Measurements from ENCODE around the gene ASTN2.

The ASTN2 gene

DNA sequence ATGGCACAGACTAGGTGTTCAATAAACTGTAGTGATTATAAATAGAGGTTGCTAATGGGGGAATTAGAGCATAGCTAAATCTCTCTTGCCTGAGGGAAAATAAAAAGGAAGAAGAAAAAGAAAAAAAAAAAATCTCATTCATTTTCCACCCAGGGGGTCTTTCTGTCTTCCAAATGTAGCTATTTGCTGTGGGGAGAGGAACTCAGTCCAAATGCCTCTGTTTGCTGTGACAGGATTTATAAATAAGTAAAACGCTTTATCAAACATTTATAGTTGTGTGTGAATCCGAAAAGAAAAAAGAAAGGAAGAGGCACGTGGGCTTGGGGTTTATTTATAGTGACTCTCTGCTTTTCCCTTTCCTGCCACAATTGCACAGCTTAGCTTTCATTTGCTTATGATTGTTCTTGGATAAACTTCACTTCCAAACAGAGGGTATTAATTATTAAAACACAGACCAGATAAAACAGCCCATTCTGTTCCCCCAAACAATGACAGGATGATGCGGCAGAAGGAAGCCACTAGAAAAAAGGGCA, 245.7 kb downstream of the ASTN2 start:
- DNase-seq (ENCODE audit: low read depth), result no peak

DNA sequence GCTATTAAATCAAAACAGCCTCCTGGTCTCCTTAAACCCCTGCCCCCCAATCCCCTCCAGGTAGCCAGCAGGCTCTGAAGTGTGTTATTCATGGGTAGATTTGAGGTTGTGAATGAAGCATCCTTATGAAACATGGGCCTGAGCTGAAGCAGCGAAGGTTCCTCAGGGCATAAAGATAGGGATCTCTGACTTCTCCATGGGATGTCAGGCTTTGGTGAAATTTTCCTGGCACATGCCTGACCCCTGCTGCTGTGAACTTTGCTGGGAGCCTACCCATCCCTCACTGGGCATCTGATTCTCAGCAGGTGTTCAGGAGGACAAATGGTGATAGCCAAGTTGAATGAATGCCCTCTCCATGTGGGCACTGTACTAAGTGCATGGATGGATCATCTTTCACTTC, 250.3 kb downstream of the ASTN2 start:
- DNase-seq (ENCODE audit: low read depth), result no peak

DNA sequence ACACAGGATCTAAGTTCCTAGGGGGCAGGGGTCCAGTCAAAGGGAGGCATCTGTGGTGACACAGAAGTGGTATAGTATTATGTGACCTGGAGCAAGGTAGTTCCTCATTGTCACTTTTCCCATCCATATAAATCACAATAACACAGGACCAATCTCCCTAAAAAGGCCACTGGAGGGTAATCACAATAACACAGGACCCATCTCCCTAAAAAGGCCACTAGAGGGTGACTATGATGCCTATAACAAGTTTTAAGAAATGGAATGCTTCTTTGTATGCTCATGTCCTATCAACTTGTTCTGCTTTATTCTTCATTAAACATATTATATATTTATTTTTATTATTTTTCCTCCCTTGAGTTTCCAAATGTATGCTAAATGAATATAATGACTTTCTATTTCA, 254.6 kb downstream of the ASTN2 start:
- no peak for DNase-seq (ENCODE audit: low read depth)

DNA sequence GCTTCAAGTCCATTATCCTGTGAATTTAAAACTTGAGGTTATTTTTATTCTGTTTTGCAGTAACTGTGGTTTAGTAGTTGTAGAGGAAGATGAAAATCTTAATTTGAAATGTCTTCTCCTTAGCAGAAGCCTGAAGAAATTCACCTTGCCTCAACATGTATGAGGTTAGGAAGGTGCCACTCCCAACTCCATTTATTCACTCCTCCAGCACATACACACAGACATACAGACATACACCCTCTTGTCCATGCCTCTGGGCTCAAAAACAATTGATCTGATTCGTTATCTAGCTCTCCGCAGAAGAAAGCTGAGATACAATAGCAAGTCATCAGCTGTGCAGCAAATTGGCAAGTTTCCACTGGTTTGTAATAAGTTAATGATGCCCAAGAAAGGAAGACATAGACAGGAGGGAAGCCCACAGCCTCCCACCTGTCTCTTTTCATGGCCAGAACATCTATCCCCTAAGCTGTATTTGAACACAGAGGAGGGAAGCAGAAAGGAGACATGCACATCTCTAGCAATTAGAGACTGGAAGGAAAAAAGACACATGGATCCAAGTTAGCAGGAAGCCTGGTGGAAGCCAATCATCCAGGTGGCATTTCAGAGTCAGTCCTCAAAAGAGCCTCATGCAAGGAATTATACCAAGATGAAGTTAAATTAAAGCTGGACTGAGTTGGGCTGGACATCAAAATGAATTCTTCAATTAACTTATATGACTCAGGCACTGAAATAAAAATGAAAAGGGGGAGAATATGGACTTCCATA, 257.9 kb downstream of the ASTN2 start:
- DNase-seq (ENCODE audit: low read depth), result no peak

DNA sequence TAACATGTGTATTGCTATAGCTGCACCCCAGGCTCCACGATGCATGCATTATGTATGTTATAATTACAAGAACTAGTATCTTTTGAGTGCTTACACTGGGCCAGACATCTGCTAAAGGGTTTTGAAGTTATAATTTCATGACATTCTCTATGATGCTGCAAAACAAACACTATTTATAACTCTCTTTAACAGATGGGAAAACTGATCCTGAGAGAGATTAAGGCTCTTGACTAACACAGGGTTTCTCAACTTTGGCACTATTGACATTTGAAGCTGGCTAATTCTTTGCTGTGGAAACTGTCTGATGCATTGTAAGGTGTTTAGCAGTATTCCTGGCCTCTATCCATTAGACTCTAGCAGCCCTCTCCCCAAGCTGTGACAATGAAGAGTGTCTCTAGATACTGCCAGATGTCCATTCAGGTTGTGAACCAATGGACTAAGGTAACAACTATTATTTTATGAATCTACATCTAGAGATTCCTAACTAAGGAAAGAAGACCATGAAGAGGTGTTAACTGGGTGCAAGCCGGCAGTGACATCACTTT, 258.6 kb downstream of the ASTN2 start:
- no peak for DNase-seq (ENCODE audit: low read depth)

DNA sequence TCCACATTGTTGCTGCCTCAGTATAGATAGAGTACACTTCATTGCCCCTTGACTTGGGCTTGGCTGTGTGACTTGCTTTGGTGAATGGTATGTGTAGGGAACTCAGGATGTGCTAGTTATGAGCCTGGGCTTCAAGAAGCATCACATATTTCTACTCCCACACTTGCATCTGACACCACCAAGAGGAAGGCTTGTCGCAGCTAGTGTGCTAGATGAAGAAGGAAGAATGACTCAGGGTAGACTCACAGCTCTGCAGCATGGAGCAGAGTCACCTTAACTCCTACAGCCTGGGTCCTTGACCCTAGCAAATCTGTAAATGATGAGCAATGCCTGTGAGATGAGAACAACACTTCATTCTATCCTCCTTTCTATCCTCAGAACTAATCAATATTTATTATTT, 261.8 kb downstream of the ASTN2 start:
- DNase-seq (ENCODE audit: low read depth), result no peak

DNA sequence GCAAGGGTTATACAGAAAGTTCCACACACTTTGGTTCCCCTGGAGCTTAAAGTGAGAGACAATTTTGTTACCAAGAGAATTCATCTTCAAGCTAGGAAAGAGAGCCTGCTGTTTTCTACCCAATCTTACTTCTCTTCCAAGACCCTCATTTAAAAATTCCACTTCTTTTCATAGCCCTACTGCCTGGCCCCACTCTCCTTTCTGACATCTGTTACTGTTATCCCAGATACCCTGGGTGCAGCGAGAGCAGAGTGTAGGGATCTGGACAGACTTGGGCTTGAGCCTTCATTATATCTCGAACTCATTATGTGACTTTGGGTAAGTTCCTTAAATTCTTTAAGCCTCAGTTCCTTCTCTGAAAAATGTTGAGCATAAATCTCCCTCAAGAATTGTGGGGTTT, 263.1 kb downstream of the ASTN2 start:
- no peak for DNase-seq (ENCODE audit: low read depth)

DNA sequence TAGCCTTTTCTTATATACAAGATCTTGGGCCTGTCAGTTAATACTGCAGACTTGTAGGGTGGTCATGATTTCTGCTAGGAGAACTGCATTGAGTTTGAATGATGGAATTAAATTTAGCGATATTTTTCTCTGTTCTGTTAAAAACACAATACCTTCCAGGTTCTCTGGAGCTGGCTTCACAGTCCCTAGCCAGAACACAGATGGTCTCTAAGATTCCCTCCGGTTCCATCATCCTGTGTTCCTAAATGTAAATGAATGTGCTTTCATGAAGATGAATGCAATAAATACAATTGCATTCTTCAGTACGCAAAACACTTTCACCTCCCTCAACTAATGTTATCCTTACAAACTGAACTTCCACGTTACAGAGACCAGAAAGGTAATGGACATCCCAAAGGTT, 264.9 kb downstream of the ASTN2 start:
- DNase-seq (ENCODE audit: low read depth), result no peak

DNA sequence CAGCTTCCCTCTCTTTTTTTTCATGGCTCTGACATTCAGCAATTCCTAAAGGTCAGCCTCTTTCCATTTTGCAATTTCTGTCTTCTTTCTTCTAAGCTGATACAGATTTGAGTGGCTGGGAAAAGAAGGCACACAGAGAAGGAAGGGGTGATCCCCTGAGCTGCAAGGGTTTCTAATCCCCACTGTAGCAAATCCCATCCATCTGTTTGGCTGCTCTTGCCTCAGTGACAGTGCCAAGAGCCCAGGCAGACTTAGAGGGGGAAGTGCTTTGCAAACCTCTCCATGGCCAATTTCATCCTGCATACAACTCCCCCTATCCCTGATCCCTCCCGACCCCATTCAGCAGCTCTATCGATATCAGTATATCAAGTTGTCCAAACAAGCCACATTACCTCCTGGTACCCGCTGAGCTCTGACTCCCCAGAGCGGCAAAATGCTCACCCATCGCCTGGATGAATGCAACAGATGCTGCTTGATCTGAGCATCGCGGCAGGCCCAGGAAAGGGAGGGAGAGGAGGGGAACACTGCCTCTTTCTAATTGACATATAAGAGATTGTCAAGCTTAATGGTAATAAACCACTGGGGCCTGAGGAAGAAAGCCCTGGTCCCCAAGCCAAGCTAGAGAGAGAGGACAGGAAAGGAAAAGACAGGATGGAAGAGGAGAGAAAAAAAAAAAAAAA, 268.9 kb downstream of the ASTN2 start:
- DNase-seq (ENCODE audit: low read depth), result no peak

DNA sequence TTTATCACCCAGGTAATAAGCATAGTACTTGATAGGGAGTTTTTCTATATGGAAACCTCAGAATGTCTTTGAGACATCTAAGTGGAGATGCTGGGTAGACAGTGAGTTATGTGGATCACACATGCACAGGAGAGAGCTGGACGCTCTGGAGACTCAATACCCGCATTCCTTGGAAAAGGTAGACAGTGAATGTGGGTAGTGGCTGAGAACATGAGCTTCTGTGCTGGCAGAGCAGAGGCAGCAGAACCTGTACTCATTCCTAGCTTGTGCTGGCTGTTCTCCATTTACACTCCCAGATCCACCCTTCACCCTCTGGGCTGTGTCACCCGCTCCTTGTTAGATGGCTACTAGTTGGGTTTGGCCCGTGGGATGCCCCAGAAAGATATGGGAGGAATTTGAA, 269.8 kb downstream of the ASTN2 start:
- DNase-seq (ENCODE audit: low read depth), result no peak

DNA sequence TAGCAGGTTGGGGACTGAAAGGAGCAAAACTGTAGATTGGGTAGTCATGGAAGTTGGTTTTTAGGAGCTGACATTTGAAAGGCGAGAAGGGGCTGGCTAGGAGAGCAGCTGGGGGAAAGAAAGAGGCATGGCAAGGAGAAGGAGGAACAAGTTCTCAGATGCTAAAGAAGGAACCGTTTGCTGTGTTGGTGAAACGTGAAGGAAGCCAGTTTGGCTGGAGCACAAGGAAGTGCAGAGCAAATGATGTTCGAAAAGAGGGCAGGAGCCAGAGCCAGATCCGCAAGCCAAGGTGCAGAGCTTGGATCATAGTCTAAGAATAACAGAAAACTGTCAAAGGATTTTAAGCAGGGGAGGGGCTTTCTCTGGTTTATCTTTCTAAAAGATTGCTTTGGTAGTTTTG, 276.6 kb downstream of the ASTN2 start:
- no peak for DNase-seq (ENCODE audit: low read depth)

DNA sequence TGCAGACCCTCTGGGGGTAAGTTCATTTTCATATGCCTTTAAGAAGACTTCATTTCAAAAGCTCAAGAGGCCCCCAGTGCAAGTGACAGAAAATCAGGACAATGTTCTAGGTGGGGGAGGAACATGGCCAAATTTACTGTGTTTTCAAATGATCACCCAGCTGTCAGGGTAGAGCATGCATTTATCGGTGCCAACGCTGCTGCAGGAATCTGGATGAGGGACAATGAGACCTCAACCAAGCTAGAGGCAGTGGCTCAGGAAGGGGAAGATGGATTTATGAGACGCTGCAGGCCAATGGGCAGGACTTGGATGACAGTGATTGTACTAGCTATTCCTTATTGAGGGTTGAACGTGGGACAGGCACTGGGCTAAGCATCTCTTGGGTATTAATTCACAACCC, 278.4 kb downstream of the ASTN2 start:
- no peak for DNase-seq (ENCODE audit: low read depth)

DNA sequence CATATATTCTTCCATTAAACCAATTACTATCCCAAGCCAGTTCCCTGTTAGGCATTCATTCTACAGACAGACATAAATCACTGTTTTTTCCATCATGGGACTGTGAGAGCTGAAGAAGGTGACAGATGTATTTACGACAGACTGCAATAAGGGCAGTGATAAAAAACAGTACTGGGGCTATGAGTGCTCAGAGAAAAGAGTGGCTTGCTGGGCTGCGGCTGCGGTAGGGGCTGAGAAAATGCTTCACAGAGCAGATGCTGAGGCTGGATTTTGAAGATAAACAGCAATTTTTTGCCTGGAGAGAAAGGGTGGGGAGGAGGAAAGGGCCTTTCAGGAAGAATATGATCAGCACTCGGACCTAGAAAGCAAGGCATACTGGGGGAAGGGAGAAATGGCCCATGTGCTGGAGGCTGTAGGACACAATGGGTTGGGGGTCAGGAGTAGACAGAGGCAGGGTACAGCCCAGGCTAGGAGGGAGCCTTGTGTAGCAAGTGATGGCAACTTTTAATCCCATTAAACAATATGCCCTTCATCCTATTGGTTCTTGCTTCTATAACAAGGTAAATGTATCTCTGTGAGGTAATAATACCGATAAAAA, 279.3 kb downstream of the ASTN2 start:
- DNase-seq (ENCODE audit: low read depth), result no peak

DNA sequence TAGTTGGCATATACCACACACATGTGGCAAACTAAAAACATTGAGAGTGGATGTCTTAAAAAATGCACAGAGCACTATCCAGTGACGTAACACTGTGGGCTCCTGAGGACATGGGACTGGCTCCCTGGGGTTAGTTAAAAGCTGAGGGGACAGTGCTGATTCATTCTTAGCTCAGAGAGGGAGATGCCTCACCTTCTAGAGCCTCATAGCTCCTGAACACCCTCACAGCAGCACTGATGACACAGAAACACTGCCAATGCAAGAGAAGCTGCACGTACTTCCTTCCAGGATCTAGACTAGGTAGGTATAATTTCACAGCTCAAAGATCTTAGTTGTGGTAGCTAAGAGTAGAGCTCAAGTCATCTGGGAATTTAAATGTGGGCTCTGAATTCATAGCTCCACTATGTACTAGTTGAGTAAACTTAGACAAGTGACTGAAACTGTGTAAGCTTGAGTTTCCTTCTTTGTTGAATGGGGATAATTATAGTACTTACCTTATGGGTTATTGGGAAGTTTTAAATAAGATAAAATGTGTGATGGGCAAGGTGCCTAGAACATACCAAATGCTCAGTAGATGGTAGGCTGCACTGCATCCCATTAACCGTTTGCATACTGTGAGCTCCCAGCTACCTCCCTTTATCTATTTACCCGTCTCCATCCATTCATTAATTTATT, 279.9 kb downstream of the ASTN2 start:
- no peak for DNase-seq (ENCODE audit: low read depth)

DNA sequence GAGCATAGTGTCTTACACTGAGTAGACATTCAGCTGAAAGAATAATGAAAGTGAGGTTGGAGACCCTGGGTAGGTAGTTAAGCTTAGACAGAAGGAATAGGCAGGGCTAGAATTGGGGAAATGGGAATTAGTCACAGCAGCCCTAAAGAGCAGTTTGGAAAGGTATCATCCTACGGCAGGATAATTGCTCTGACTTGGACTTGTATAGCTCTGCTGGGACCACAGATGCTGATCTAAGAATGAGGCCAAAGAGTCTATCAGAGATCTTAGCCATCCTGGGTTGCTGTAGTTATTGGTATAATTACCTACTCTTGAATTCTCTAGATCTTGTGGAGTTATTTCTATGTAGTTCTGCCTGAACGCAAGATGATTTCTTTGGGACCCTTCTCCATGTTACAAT, 288.0 kb downstream of the ASTN2 start:
- DNase-seq (ENCODE audit: low read depth), result no peak

DNA sequence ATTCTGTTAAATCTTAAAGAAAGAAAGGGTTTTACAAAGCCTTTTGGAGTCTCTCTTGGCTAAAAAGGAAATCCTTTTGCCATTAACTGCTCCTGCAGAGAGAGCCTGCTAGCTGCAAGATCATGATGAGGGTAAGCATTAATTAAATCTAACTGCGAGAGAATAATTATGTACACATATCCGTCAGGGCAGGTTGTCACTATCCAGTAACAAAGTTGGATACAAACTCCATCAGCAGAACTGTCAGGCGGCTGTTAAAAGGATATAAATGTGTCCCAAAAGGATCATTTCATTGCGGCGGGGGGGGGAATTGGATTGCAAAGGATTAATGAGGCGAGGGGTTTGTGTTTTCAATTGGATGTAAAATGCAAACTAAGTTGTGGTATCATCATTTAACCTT, 289.3 kb downstream of the ASTN2 start:
- no peak for DNase-seq (ENCODE audit: low read depth)

DNA sequence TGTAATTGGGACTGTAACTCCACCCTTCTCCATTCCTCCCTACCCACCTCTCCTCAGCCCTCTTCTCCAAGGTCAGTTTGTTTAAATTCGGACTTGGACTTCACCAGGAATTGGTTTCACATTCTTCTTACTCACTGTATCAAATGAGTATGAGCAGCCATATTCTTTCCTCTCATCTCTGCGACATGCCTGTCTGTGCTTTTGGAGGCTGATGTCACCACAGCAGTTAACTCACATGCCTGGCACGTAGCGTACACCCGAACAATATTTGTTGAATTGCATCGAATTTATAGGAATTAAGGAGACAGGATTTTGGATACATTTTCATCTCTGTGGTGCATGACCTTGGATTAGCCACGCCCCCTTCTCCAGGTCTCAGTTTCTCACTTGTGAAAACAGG, 291.1 kb downstream of the ASTN2 start:
- no peak for DNase-seq (ENCODE audit: low read depth)

DNA sequence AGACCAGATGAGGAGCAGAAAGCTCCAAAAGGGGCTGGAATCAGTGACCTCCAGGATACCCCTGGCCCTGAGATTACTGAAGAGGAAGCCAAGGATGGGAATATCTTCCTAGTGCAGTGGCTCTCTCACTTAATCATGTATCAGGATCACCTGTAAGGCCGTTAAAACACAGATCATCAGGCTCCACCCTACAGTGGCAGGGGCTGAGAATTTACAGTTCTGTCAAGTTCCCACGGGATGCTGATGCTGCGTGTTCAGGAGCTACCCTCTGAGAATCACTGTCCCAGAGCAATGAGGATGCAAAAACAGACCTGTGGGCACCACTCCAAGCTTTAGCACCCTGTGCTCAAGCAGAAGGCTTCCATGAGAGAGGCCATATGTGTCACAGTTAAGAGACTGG, 291.9 kb downstream of the ASTN2 start:
- no peak for DNase-seq (ENCODE audit: low read depth)

DNA sequence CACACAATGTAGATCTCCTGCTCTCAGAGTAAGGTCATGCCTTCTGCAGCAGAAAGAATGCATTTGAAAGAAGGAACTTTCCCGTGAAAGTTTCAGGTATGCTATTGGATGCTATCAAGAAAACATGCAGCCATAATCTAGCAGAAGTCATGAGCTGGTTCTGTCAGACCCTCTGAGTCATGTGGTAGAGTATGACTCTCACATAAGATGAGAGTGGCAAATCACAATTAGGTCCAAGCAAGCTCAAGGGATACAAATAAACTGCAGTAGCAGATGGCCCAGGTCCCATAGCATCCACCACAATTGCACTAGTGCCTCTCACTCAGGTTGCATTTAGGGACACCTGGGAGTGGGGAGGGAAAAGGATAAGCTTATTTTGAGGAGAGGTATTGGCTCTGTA, 292.8 kb downstream of the ASTN2 start:
- no peak for DNase-seq (ENCODE audit: low read depth)

DNA sequence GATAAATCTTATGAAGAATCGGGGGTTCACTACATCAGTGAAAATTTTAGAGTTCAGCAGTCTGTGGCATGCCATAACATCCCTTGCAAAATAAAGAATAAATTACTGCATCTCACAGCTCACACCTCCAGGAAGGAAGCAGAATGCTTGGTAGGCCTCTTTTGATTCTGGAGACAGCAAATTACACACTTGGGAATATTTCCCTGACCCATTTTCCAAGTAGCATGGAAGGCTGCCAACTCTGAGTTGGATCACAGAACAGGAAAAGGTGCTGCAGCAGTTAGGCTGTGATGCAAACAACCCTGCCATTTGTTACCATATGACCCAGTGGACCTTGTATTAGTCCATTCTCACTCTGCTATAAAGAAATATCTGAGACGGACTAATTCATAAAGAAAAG, 293.5 kb downstream of the ASTN2 start:
- no peak for DNase-seq (ENCODE audit: low read depth)

DNA sequence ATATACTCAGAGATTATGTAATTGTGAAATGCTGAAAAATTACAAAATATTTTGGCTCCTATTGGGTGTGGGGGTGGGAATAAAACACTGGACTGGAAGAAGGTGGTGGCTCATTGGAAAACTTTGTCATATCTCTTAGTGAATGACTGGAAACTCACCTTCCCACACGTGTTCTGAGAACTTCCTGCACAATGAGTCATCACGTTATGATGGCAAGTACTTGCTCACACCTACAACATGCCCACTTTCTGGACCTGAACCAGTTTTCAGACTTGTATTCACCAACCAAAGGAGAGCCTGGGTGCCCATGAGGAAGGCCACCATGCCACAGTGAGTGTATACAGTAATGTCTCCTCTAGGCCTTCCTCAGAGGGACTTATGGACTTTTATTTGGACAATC, 294.8 kb downstream of the ASTN2 start:
- no peak for DNase-seq (ENCODE audit: low read depth)

DNA sequence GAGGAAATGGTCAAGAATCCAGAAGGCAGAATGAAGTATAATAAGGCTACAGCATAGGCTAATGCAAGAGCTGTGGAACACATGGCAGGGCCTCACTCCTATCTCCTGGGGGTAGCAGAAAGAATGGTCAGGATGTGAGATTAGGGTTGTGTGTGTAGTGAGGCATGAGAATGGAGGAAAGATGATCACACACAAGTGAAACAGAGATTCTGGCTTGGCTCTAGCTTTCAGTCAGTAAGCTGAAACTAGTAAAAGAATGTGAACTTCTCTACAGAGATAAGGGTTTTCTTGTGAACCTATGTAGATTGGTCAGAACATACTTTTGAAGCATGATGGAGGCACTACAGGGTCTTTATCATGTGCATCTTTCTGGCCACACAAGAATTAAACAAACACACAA, 298.8 kb downstream of the ASTN2 start:
- DNase-seq (ENCODE audit: low read depth), result no peak

DNA sequence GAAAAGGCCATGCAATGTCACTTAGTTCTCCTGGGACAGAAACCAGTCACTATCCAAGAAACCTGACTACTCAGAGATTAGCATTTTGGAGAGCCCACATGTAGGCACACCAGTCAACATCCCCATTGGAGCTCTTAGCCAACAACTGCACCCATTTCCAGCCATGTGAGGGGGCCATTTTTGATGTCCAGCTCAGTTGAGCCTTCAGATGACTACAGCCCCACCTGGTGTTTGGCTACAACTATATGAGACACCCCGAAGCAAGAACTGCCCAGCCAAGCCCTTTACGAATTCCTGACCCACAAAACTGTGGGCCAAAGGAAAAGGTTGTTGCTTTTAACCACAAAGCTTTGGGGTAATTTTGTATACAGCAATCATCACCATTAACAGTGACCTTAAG, 300.1 kb downstream of the ASTN2 start:
- DNase-seq (ENCODE audit: low read depth), result no peak

All from fibroblast of the conjunctiva (primary cell).